T-helper 1 cell treated with Interleukin-12 subunit alpha and Interleukin-12 subunit beta and Interleukin-4 antibody, amounts not matched to agents 30 μg/mL and 1 μg/mL, for 36 hours (primary cell): ENCODE measurements around the gene OGFRL1.
"Not testable (repeated sequence)": the region's sequence is repeated elsewhere in the genome, so short reads cannot be mapped to it uniquely, and the experiment has no call there.

Experiments used
- H3K27ac Mint-ChIP-seq: one replicate; pipeline ENCODE4 v1.8.0; 2021; ENCODE audit warnings: mild to moderate bottlenecking, mixed read lengths
- H3K27me3 Mint-ChIP-seq: one replicate; pipeline ENCODE4 v1.8.0; 2021; ENCODE audit warnings: low read depth, mixed read lengths
- H3K36me3 Mint-ChIP-seq: one replicate; pipeline ENCODE4 v1.8.0; 2021; ENCODE audit warnings: low read depth, mixed read lengths
- H3K4me1 Mint-ChIP-seq: one replicate; pipeline ENCODE4 v1.8.0; 2021; ENCODE audit warnings: low read depth, mixed read lengths
- H3K4me3 Mint-ChIP-seq: one replicate; pipeline ENCODE4 v1.8.0; 2021; ENCODE audit warnings: mild to moderate bottlenecking, moderate library complexity, mixed read lengths
- H3K9me3 Mint-ChIP-seq: one replicate; pipeline ENCODE4 v1.8.0; 2021; ENCODE audit warnings: mixed read lengths

OGFRL1 gene

GRCh38 chr6:71266392-71266791, 22.2 kb upstream of the OGFRL1 start:
- not testable (repeated sequence) for H3K9me3 Mint-ChIP-seq, H3K36me3 Mint-ChIP-seq, H3K27ac Mint-ChIP-seq, H3K4me1 Mint-ChIP-seq, H3K4me3 Mint-ChIP-seq, H3K27me3 Mint-ChIP-seq

- Mint-ChIP-seq H3K36me3 (no peaks in the 10 kb centered on the region), H3K4me3 (no peak overlapping the region), H3K4me1 (no peaks in the 10 kb centered on the region), H3K27me3 (no peaks in the 10 kb centered on the region), H3K27ac (no peak overlapping the region), H3K9me3 (no peaks in the 10 kb centered on the region)
Observed at GRCh38 chr6:71268735-71269437, 19.7 kb upstream of the OGFRL1 start.

GRCh38 chr6:71277926-71278600, 10.5 kb upstream of the OGFRL1 start:
- H3K27me3 Mint-ChIP-seq = no peaks in the 10 kb centered on the region
- H3K4me1 Mint-ChIP-seq = no peaks in the 10 kb centered on the region
- no peak overlapping the region for H3K27ac Mint-ChIP-seq
- H3K36me3 Mint-ChIP-seq = no peaks in the 10 kb centered on the region
- no peak overlapping the region for H3K4me3 Mint-ChIP-seq
- H3K9me3 Mint-ChIP-seq = no peaks in the 10 kb centered on the region

GRCh38 chr6:71279321-71279720, 9.3 kb upstream of the OGFRL1 start:
- Mint-ChIP-seq H3K27me3 (peaks cover 7% of the 10 kb centered on the region), H3K9me3 (no peaks in the 10 kb centered on the region), H3K27ac (no peak overlapping the region), H3K36me3 (no peaks in the 10 kb centered on the region), H3K4me3 (no peak overlapping the region), H3K4me1 (no peaks in the 10 kb centered on the region)

GRCh38 chr6:71279740-71280139, 8.9 kb upstream of the OGFRL1 start:
- no peak overlapping the region for H3K27ac Mint-ChIP-seq
- no peak overlapping the region for H3K4me3 Mint-ChIP-seq
- no peaks in the 10 kb centered on the region for H3K4me1 Mint-ChIP-seq
- no peaks in the 10 kb centered on the region for H3K36me3 Mint-ChIP-seq
- peaks cover 12% of the 10 kb centered on the region for H3K27me3 Mint-ChIP-seq
- no peaks in the 10 kb centered on the region for H3K9me3 Mint-ChIP-seq

GRCh38 chr6:71280701-71281100, 7.9 kb upstream of the OGFRL1 start:
- no peak overlapping the region for H3K4me3 Mint-ChIP-seq
- H3K27ac Mint-ChIP-seq = no peak overlapping the region
- no peaks in the 10 kb centered on the region for H3K36me3 Mint-ChIP-seq
- no peaks in the 10 kb centered on the region for H3K9me3 Mint-ChIP-seq
- no peaks in the 10 kb centered on the region for H3K4me1 Mint-ChIP-seq
- H3K27me3 Mint-ChIP-seq = peaks cover 12% of the 10 kb centered on the region

- Mint-ChIP-seq H3K27me3 (peaks cover 12% of the 10 kb centered on the region), H3K4me3 (no peak overlapping the region), H3K36me3 (no peaks in the 10 kb centered on the region), H3K9me3 (no peaks in the 10 kb centered on the region), H3K4me1 (peaks cover 16% of the 10 kb centered on the region), H3K27ac (no peak overlapping the region)
Observed at GRCh38 chr6:71284785-71285184, 3.8 kb upstream of the OGFRL1 start.

- Mint-ChIP-seq H3K9me3 (no peaks in the 10 kb centered on the region), H3K4me3 (peak overlapping the region; percentile 81), H3K36me3 (peaks cover 5% of the 10 kb centered on the region), H3K27ac (no peak overlapping the region), H3K27me3 (peaks cover 14% of the 10 kb centered on the region), H3K4me1 (peaks cover 31% of the 10 kb centered on the region)
Observed at GRCh38 chr6:71287038-71287437, 1.6 kb upstream of the OGFRL1 start.

GRCh38 chr6:71287926-71288227, 734 bp upstream of the OGFRL1 start:
- Mint-ChIP-seq H3K36me3 (peaks cover 7% of the 10 kb centered on the region), H3K9me3 (no peaks in the 10 kb centered on the region), H3K27ac (peak overlapping the region; percentile 52), H3K4me1 (peaks cover 33% of the 10 kb centered on the region), H3K4me3 (peak overlapping the region; percentile 81), H3K27me3 (peaks cover 14% of the 10 kb centered on the region)

- H3K4me3 Mint-ChIP-seq = peak overlapping the region; percentile 83
Observed at GRCh38 chr6:71289039-71289801, 609 bp downstream of the OGFRL1 start.

GRCh38 chr6:71289802-71290175, 1.2 kb downstream of the OGFRL1 start:
- H3K9me3 Mint-ChIP-seq = no peaks in the 10 kb centered on the region
- peaks cover 33% of the 10 kb centered on the region for H3K4me1 Mint-ChIP-seq
- H3K27ac Mint-ChIP-seq = peak overlapping the region; percentile 67
- peak overlapping the region; percentile 83 for H3K4me3 Mint-ChIP-seq
- H3K36me3 Mint-ChIP-seq = peaks cover 7% of the 10 kb centered on the region
- H3K27me3 Mint-ChIP-seq = peaks cover 3% of the 10 kb centered on the region

More at GRCh38 chr6:71289039-71289801, 609 bp downstream of the OGFRL1 start:
- peak overlapping the region; percentile 67 for H3K27ac Mint-ChIP-seq
- H3K4me1 Mint-ChIP-seq = peaks cover 33% of the 10 kb centered on the region
- no peaks in the 10 kb centered on the region for H3K9me3 Mint-ChIP-seq
- H3K27me3 Mint-ChIP-seq = peaks cover 8% of the 10 kb centered on the region
- peaks cover 7% of the 10 kb centered on the region for H3K36me3 Mint-ChIP-seq

GRCh38 chr6:71290611-71291010, 2.0 kb downstream of the OGFRL1 start:
- Mint-ChIP-seq H3K4me3 (peak overlapping the region; percentile 18), H3K4me1 (peaks cover 33% of the 10 kb centered on the region), H3K27ac (no peak overlapping the region), H3K27me3 (peaks cover 3% of the 10 kb centered on the region), H3K9me3 (no peaks in the 10 kb centered on the region), H3K36me3 (peaks cover 7% of the 10 kb centered on the region)

GRCh38 chr6:71292001-71292400, 3.4 kb downstream of the OGFRL1 start:
- Mint-ChIP-seq H3K4me3 (no peak overlapping the region), H3K27ac (no peak overlapping the region), H3K27me3 (peaks cover 3% of the 10 kb centered on the region), H3K9me3 (no peaks in the 10 kb centered on the region), H3K4me1 (peaks cover 33% of the 10 kb centered on the region), H3K36me3 (peaks cover 8% of the 10 kb centered on the region)

- Mint-ChIP-seq H3K27ac (no peak overlapping the region), H3K4me1 (peaks cover 21% of the 10 kb centered on the region), H3K27me3 (peaks cover 3% of the 10 kb centered on the region), H3K36me3 (peaks cover 9% of the 10 kb centered on the region), H3K4me3 (no peak overlapping the region), H3K9me3 (no peaks in the 10 kb centered on the region)
Observed at GRCh38 chr6:71294121-71294523, 5.5 kb downstream of the OGFRL1 start.

- Mint-ChIP-seq H3K27me3 (no peaks in the 10 kb centered on the region), H3K27ac (no peak overlapping the region), H3K9me3 (no peaks in the 10 kb centered on the region), H3K4me1 (no peaks in the 10 kb centered on the region), H3K36me3 (peaks cover 4% of the 10 kb centered on the region), H3K4me3 (no peak overlapping the region)
Observed at GRCh38 chr6:71298459-71298858, 9.8 kb downstream of the OGFRL1 start.
